ENCODE data around the gene MVB12B. TPM values are rescaled to one million over a fixed set of nuclear protein-coding genes. Genes with fewer than 3 reads are reported as not detected.

The MVB12B gene
- total and polyA plus RNA-seq, 2 of the 13 experiments (the other 11 are each of a cell fraction or from before 2014, with no cell fraction given): 12.1 to 30.1 TPM

GRCh38 chr9:126407114-126407870 lies 80.7 kb downstream of the MVB12B start:
- CTCF ChIA-PET (ENCODE audit: low intra/inter-chr PET ratio, low total read pairs): no interaction called here
- FAIRE-seq (peak; percentile 4), ATAC-seq (no peak), DNase-seq (ENCODE audit: low spot score) (no peak)
- Histone ChIP-seq H2AFZ (ENCODE audit: low read length) (no peak overlapping the region), H3K27me3 (ENCODE audit: control insufficient read depth in 1 of 2, insufficient read depth in 2 of 2, low read length in 2 of 2) (no peaks in the 10 kb centered on the region), H3K4me3 (replicated peaks in 1 of 3; ENCODE audit: insufficient read depth in 1 of 3, low read depth in 2 of 3, low read length in 3 of 3) (no peak overlapping the region), H3K79me2 (ENCODE audit: insufficient read depth, low read length) (no peaks in the 10 kb centered on the region), H3K4me1 (ENCODE audit: insufficient read depth, low read length) (peaks cover 7% of the 10 kb centered on the region; the same call in 1 of the 2 replicates), H4K20me1 (ENCODE audit: insufficient read depth, low read length) (no peaks in the 10 kb centered on the region), H3K27ac (ENCODE audit: extremely low read length, insufficient read depth, low read length) (no peak overlapping the region), H3K9ac (ENCODE audit: insufficient read depth, low read depth, low read length) (no peak overlapping the region), H3K9me3 (ENCODE audit: low read length) (no peaks in the 10 kb centered on the region), H3K4me2 (ENCODE audit: low read depth, low read length) (no peak overlapping the region), H3K36me3 (replicated peaks in 1 of 2; ENCODE audit: control insufficient read depth in 1 of 2, insufficient read depth in 2 of 2, low read length in 2 of 2) (peaks cover 4 to 48% of the 10 kb centered on the region in 2 experiments)
- POLR2A ChIA-PET: no interaction called here
- TF ChIP-seq DBP (CRISPR knock-in tag; IDR thresholded peaks at IDR 0.05; ENCODE audit: not compliant biosample characterization): no peak
- no peak for TF ChIP-seq CC2D1A (CRISPR knock-in tag; IDR thresholded peaks at IDR 0.05)
- TF ChIP-seq CENPT (CRISPR knock-in tag; IDR thresholded peaks at IDR 0.05; ENCODE audit: low read depth): no peak
- TF ChIP-seq ARNT (IDR thresholded peaks at IDR 0.05): no peak
- no peak for TF ChIP-seq ZNF343 (CRISPR knock-in tag; IDR thresholded peaks at IDR 0.05)
- no peak for TF ChIP-seq TMF1 (CRISPR knock-in tag; IDR thresholded peaks at IDR 0.05; ENCODE audit: low read depth)
- no peak for TF ChIP-seq GATAD1 (CRISPR knock-in tag; IDR thresholded peaks at IDR 0.05)
- TF ChIP-seq ZNF616 (CRISPR knock-in tag; IDR thresholded peaks at IDR 0.05; ENCODE audit: low read depth): no peak
- WGBS (ENCODE audit: low lambda C conversion rate): 99% methylated on average over 19 of the region's 19 CpGs
- intact Hi-C loops (cut with micrococcal nuclease; ENCODE audit: unreplicated experiment) (no loop called here), in situ Hi-C loops (cut with HindIII; ENCODE audit: extremely low pct_ligation_motif_present, low pct_unique_long_range_greater_than_20kb) (no loop called here)
- no TSS peak for BruUV-seq (replicated peaks)

GRCh38 chr9:126408004-126408403 lies 81.4 kb downstream of the MVB12B start:
- FAIRE-seq (no peak), ATAC-seq (no peak), DNase-seq (ENCODE audit: low spot score) (no peak)
- Histone ChIP-seq H3K9me3 (ENCODE audit: low read length) (no peaks in the 10 kb centered on the region), H3K4me2 (ENCODE audit: low read depth, low read length) (no peak overlapping the region), H2AFZ (ENCODE audit: low read length) (no peak overlapping the region), H3K4me1 (ENCODE audit: insufficient read depth, low read length) (peaks cover 7% of the 10 kb centered on the region; the same call in 1 of the 2 replicates), H3K36me3 (replicated peaks in 1 of 2; ENCODE audit: control insufficient read depth in 1 of 2, insufficient read depth in 2 of 2, low read length in 2 of 2) (peaks cover 3 to 44% of the 10 kb centered on the region in 2 experiments), H4K20me1 (ENCODE audit: insufficient read depth, low read length) (no peaks in the 10 kb centered on the region), H3K79me2 (ENCODE audit: insufficient read depth, low read length) (no peaks in the 10 kb centered on the region), H3K27ac (ENCODE audit: extremely low read length, insufficient read depth, low read length) (no peak overlapping the region), H3K27me3 (ENCODE audit: control insufficient read depth in 1 of 2, insufficient read depth in 2 of 2, low read length in 2 of 2) (no peaks in the 10 kb centered on the region), H3K4me3 (replicated peaks in 1 of 3; ENCODE audit: insufficient read depth in 1 of 3, low read depth in 2 of 3, low read length in 3 of 3) (no peak overlapping the region), H3K9ac (ENCODE audit: insufficient read depth, low read depth, low read length) (no peak overlapping the region)
- WGBS (ENCODE audit: low lambda C conversion rate): 97% methylated on average over 9 of the region's 10 CpGs
- ChIA-PET POLR2A (no interaction called here), CTCF (ENCODE audit: low intra/inter-chr PET ratio, low total read pairs) (no interaction called here)
- in situ Hi-C loops (cut with HindIII; ENCODE audit: extremely low pct_ligation_motif_present, low pct_unique_long_range_greater_than_20kb): no loop called here
- intact Hi-C loops (cut with micrococcal nuclease; ENCODE audit: unreplicated experiment): no loop called here
- no TSS peak for BruUV-seq (replicated peaks)
- TF ChIP-seq ZNF17 (CRISPR knock-in tag; IDR thresholded peaks at IDR 0.05): no peak
- TF ChIP-seq PRPF4 (IDR thresholded peaks at IDR 0.05; ENCODE audit: low read depth, low read length, poor library complexity, severe bottlenecking): no peak
- TF ChIP-seq ARNT2 (CRISPR knock-in tag; IDR thresholded peaks at IDR 0.05; ENCODE audit: low read depth): no peak
- TF ChIP-seq ZNF775 (CRISPR knock-in tag; IDR thresholded peaks at IDR 0.05; ENCODE audit: borderline replicate concordance): no peak
- TF ChIP-seq, protein P1, sequence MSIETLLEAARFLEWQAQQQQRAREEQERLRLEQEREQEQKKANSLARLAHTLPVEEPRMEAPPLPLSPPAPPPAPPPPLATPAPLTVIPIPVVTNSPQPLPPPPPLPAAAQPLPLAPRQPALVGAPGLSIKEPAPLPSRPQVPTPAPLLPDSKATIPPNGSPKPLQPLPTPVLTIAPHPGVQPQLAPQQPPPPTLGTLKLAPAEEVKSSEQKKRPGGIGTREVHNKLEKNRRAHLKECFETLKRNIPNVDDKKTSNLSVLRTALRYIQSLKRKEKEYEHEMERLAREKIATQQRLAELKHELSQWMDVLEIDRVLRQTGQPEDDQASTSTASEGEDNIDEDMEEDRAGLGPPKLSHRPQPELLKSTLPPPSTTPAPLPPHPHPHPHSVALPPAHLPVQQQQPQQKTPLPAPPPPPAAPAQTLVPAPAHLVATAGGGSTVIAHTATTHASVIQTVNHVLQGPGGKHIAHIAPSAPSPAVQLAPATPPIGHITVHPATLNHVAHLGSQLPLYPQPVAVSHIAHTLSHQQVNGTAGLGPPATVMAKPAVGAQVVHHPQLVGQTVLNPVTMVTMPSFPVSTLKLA (IDR thresholded peaks at IDR 0.05): no peak
- TF ChIP-seq ZNF180 (CRISPR knock-in tag; IDR thresholded peaks at IDR 0.05; ENCODE audit: borderline replicate concordance, low read depth): no peak
- TF ChIP-seq ZC3H4 (CRISPR knock-in tag; IDR thresholded peaks at IDR 0.05; ENCODE audit: borderline replicate concordance): no peak
- no peak for TF ChIP-seq NR2F2 (IDR thresholded peaks at IDR 0.05; ENCODE audit: borderline replicate concordance, low read depth)
